HepG2 (cell line): Measurements from ENCODE around the gene CATSPERD. TPM values are rescaled to one million over a fixed set of nuclear protein-coding genes. Genes with fewer than 3 reads are reported as not detected.

Source experiments
- AHDC1 ChIP-seq: sonication (generic); formaldehyde crosslinking; IDR thresholded peaks from 2 replicates; pipeline ENCODE4 v1.5.1; 2020; ENCODE audit warnings: mild to moderate bottlenecking, missing genetic modification reagents, borderline replicate concordance
- HMGXB4 ChIP-seq, 2 experiments: sonication (generic) in 1 of 2; formaldehyde crosslinking in 1 of 2; IDR thresholded peaks; 2 replicates each; pipeline versions ENCODE4 v1.4.0 to v1.6.1; 2018 to 2020; ENCODE audit warnings: missing genetic modification reagents in 2 of 2, borderline replicate concordance in 1 of 2, low read depth in 1 of 2, mild to moderate bottlenecking in 1 of 2, missing biosample characterization in 1 of 2
- HNRNPL ChIP-seq: fragments of 200-400 bp; formaldehyde crosslinking; IDR thresholded peaks from 2 replicates; pipeline ENCODE4 v1.6.1; 2017; ENCODE audit warnings: mild to moderate bottlenecking, low read depth, low read length
- HOXA5 ChIP-seq: sonication (generic); formaldehyde crosslinking; IDR thresholded peaks from 2 replicates; pipeline ENCODE4 v1.4.0; 2020; ENCODE audit warnings: missing genetic modification reagents
- IKZF5 ChIP-seq: IDR thresholded peaks from 2 replicates; pipeline ENCODE4 v1.6.1; 2018; ENCODE audit warnings: missing genetic modification reagents, mild to moderate bottlenecking, missing compliant biosample characterization
- MYPOP ChIP-seq: sonication (generic); formaldehyde crosslinking; IDR thresholded peaks from 2 replicates; pipeline ENCODE4 v1.8.1; 2023; ENCODE audit warnings: mild to moderate bottlenecking, moderate library complexity, missing genetic modification reagents
- SP1 ChIP-seq, 2 experiments: fragments of 450-650 bp in 1 of 2; sonication (generic) in 1 of 2; formaldehyde crosslinking in 1 of 2; IDR thresholded peaks; 2 replicates each; pipeline versions ENCODE4 v1.4.0 to v1.6.1; 2016 to 2020; ENCODE audit warnings: missing genetic modification reagents in 1 of 2
- ZBED4 ChIP-seq: sonication (generic); formaldehyde crosslinking; IDR thresholded peaks from 2 replicates; pipeline ENCODE4 v1.4.0; 2020; ENCODE audit warnings: missing genetic modification reagents, borderline replicate concordance
- ZFY ChIP-seq: sonication (generic); formaldehyde crosslinking; IDR thresholded peaks from 2 replicates; pipeline ENCODE4 v1.4.0; 2020; ENCODE audit warnings: missing genetic modification reagents
- polyA plus RNA-seq, 8 experiments: library from polyadenylated mRNA; depleted of rRNA in 3 of 8; stranded (reverse) in 7 of 8; unstranded in 1 of 8; fragments of >200 nt; fragmentation: Illumina TruSeq in 4 of 8; extraction: Trizol in 4 of 8; gene quantifications; 2 replicates each; pipeline versions ENCODE4 v1.2.1 to v1.2.3, GENCODE V29; 2011 to 2016; ENCODE audit warnings: low read depth in 4 of 8, missing spikeins in 1 of 8, mixed read lengths in 1 of 8; ENCODE audit not compliant: insufficient read depth in 1 of 8
- total RNA-seq, 5 experiments: library from RNA; depleted of rRNA; stranded (reverse); fragments of >200 nt; fragmentation: Illumina TruSeq; extraction: Trizol; gene quantifications; 2 replicates each; pipeline ENCODE4 v1.2.3, GENCODE V29; 2016; ENCODE audit warnings: low read depth in 1 of 5
- TF ChIP-seq, protein P1 (sequence below): sonication (generic); formaldehyde crosslinking; IDR thresholded peaks from 2 replicates; pipeline ENCODE4 v1.5.0; 2020; ENCODE audit warnings: missing genetic modification reagents

Gene CATSPERD
- total and polyA plus RNA-seq, 2 of the 13 experiments (the other 11 are each of a cell fraction or from before 2014, with no cell fraction given), result 0.04 TPM; not detected in 1

- no peak for TF ChIP-seq ZBED4 (CRISPR knock-in tag)
- no peak for TF ChIP-seq IKZF5 (CRISPR knock-in tag)
- TF ChIP-seq AHDC1 (CRISPR knock-in tag), result 0 out of 2 replicates have a peak, but pooled peaks have one; percentile 2
- no peak for TF ChIP-seq HMGXB4 (CRISPR knock-in tag; IDR thresholded peaks at IDR 0.05; ENCODE audit: borderline replicate concordance in 1 of 2, low read depth in 1 of 2)
- no peak for TF ChIP-seq SP1 (IDR thresholded peaks at IDR 0.05)
- TF ChIP-seq SP1 (CRISPR knock-in tag; IDR thresholded peaks at IDR 0.05), result no peak
- no peak for TF ChIP-seq HOXA5 (CRISPR knock-in tag)
- TF ChIP-seq, protein P1, sequence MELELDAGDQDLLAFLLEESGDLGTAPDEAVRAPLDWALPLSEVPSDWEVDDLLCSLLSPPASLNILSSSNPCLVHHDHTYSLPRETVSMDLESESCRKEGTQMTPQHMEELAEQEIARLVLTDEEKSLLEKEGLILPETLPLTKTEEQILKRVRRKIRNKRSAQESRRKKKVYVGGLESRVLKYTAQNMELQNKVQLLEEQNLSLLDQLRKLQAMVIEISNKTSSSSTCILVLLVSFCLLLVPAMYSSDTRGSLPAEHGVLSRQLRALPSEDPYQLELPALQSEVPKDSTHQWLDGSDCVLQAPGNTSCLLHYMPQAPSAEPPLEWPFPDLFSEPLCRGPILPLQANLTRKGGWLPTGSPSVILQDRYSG, result no peak
- no peak for TF ChIP-seq MYPOP (CRISPR knock-in tag)
- no peak for TF ChIP-seq HNRNPL
- TF ChIP-seq ZFY (CRISPR knock-in tag), result 0 out of 2 replicates have a peak, but pooled peaks have one; percentile 18
These were observed 28.4 kb upstream of the CATSPERD start (continued) for GRCh38 chr19:5691822-5692722.
